Measurements from ENCODE around the gene RASGEF1C.
"Not testable (repeated sequence)": the region's sequence is repeated elsewhere in the genome, so short reads cannot be mapped to it uniquely, and the experiment has no call there.

RASGEF1C gene

DNA sequence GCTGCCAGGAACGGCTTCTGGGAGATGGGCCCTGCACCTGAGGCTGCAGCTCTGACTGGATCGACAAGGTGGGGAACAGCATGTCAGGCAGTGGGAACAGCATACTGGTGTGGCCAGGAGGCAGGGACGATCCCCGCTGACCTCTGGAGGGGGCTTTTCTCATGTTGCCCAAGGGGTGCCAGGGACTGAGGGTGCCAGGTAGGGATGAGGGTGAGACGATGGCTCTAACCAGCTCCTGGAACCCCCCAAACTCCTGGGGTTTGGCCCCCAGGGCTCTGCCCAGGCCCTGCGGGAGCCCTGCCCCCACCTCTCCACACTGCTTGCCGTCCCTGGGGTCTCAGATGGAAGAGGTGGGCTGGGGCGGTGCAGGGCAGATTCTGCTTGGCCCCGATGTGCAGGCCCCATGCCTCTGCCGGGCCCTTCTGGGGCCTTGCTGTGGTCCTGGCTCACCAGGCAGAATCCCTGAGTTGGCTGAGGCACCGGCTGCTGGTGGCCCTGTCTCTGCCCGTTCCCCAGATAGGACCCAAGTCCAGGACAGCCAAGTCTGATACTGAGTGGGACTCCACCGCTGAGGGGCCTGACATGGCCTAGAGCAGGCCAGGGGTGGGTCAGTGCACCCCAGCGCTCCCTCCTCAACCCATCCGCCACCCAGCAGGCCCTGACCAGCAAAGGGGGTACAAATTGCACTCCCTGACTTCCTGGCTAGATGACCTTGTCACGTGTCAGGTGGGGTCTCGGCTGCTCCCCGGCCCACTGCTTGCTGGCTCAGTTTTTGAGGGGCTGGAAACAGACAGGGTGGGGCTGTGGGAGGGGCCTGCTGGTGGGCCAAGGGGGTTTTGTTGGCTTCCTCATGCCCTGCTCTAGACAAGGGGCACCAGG lies 109.0 kb downstream of the RASGEF1C start:
- no peak for DNase-seq (ENCODE audit: low read depth)

DNA sequence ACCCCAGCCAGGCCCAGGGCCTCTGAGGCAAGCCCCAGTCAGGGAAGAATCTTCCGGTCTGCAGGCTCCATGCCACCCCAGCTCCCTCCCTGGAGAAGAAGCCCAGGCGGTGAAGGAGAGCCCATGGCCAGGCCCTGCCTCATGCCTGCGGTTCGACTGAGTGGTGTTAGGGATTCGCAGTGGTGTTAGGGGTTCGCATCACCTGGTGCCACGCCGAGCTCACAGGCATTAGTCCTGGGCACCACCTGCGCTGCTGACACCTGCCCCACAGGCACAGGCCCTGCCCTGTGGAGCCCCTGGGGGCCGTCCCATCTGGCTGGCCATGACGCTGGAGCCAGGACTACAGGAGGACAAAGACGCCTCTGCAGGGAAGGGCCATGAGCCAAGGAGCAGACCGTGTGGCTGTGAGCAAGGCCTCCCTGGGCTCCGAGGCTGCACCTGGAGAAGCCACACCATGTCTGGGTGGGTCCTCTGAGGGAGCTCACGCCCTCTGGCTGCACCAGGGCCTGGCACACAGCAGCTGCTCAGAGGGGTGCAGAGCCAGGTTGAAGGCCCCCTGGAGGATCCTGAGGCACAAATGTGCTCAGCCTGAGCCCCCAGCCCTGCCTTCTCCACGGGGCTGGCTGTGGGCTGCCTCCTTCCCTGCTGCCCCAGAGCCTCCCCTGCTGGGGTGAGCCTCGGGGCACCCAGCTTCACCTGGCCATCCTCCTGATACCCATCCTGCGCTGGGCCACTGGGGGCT lies 109.8 kb downstream of the RASGEF1C start:
- DNase-seq (ENCODE audit: low read depth) = no peak

DNA sequence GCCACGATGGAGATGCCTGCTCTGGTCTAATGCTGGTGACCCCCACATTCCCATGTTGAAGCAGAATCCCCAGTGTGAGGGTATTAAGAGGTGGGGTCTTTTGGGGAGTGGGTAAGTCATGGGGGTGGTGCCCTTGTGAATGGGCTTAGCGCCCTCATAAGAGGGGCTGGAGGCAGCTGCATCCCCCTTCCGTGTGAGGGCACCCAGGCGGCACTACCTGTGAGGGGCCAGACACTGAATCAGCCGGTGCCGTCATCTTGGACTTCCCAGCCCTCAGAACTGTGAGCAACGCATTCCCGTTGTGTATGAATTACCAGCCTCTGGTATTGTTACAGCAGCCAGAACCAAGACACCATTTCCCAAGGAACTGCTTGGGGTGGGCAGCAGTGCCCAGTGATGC lies 110.5 kb downstream of the RASGEF1C start:
- DNase-seq (ENCODE audit: low read depth) = no peak

DNA sequence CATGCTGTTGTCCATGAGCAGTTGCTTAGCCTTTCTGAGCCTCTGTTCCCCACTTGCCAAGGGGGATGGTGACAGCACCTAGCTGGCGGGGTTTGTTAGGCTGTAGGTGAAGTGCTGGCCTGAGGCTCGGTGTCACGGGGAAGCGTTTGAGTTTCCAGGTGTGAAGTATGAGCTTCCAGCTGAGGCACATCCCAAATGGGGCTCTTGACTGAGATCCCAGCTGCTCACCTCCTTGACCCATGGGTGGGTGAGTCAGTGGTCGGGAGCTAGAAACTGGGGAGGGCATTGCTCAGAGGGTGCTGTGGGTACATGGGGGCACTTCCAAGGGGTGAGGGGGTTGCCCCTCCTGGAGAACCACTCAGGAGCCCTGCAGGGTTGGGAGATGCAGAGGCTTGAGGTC lies 111.1 kb downstream of the RASGEF1C start:
- no peak for DNase-seq (ENCODE audit: low read depth)

DNA sequence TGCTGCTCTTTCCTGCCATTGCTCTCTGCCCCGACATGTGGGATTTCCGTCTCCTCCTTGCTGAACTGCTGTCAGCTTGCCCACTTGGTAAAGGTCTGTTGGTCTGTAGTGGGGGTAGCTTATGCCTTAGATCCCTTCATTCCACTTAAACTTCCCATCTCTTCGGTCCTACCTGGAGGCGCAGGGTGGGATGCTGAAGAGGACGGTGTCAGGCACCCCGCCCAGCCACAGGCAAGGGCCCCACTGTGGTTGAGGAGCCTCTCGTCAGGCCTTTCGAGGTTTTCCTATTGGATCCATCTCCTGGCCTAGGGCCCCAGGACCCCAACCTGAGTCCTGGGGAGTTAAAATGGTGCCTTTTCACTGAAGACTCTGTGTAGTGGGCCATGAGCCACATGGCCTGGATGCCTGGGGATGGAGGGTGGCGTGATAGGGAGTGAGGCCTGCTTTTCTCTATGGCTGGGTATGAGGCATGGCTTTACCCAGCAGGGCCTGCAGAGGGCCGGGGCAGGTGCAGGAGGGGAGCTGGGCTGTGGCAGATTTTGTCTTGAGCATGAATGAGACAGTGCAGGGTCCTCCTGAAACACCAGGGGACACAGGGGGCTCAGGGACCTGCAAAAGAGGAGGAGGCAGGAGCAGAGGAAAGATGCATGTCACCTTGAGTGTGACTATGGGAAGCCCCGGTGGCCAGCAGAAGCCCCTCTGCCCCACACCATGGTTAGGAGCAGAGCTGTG lies 111.7 kb downstream of the RASGEF1C start:
- DNase-seq (ENCODE audit: low read depth) = no peak

DNA sequence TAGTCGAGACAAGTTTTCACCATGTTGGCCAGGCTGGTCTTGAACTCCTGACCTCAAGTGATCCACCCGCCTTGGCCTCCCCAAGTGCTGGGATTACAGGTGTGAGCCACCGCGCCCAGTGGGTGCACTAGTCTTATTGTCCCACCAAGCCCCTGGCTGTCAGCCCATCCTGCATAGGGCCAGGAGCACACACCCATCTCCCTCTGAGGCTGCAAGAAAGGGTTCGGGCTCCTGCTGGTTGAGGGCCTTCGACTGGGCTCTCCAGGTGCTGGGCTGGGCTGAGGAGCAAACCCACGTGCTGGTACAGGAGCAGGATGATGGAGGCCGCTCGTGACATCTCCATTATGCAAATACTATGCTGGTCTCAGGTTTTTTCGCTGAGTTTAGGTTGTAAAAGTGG lies 112.4 kb downstream of the RASGEF1C start:
- no peak for DNase-seq (ENCODE audit: low read depth)

DNA sequence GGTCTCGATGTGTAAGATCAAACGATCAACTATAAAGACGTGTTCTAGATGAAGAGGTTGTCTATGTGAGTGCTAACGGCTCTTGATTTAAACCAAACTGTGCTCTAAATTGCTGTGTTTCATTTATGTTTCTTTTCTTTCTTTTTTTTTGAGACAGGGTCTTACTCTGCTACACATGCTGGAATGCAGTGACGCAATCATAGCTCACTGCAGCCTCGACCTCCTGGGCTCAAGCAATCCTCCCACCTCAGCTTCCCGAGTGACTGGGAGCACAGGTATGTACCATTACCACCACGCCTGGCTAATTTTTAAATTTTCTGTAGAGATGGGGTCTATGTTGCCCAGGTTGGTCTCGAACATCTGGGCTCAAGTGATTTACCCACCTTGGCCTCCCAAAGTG lies 113.5 kb downstream of the RASGEF1C start:
- no peak for DNase-seq (ENCODE audit: low read depth)

DNA sequence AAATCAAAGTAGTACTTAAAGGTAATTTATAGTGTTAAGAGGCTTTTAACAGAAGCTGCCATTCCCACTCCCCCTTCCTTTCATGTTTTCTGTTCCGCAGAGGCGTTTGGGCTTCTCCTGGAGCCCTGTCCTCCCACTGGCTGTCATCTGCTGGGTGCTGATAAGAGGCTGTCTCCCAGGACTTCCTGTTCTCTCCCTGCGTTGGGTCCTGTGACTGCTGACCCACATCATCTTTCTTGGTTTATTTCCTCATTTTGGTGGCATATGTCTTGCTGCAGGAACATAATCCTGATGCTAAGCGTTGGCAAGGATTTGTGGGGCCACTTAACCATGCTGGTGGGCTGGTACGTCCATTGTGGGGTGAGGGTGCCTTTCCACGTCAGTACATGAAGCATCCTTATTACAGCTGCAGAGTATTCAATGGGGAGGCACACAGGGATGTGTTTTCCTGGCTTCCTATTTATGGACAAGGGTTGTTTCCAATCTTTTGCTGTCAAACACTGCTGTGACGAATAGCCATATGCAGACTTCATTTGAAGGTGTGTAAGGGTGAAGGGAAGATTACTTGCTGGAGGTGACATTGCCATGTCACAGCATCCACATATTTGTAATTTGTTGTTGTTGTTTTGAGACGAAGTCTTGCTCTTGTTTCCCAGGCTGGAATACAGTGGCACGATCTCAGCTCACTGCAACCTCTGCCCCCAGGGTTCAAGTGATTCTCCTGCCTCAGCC lies 115.2 kb downstream of the RASGEF1C start:
- DNase-seq (ENCODE audit: low read depth) = no peak

DNA sequence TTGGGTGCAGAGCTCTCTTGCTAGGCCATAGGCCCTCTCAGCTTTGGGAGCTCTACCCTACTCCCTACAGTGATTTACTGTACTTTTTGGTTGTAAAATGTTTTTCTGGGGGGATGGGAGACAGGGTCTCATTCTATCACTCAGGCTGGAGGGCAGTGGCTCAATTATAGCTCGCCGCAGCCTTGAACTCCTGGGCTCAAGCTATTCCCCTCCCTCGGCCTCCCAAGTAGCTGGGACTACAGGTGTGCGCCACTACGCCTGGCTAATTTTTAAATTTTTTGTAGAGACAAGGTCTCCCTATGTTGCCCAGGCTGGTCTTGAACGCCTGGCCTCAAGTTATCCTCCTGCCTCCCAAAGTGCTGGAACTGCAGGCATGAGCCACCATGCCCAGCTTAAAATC lies 115.8 kb downstream of the RASGEF1C start:
- DNase-seq (ENCODE audit: low read depth) = no peak

DNA sequence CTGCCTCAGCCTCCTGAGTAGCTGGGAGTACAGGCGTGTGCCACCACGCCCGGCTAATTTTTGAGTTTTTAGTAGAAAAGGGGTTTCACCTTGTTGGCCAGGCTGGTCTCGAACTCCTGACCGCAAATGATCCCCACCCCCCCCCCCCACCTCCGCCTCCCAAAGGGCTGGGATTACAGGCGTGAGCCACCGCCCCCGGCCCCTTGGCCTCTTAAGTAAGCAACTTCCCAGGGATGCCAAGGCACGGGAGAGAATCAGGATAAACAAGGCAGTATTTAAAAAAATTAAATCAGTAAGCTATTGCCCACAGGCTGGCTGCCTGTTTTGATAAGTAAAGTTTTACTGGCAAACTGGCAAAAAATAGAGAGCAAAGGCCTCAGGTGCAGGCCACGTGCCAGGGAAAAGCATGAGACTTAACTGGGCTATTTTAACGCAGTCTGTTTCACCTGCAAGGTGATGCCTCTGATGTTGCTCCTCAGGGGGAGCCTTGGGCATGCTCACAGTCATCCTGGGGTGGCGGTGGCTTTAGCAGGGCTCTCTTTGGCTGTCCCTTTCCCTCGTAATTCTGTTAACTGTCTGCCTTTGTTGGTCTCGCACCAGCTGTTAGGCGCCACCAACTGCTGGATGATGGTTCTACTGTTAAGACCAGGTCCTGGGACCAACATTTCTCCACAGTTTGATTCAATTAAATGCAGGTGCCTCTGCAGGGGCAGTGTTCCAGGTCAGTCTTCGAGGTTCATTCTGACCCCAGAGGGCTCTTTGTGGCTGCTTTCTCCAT lies 118.1 kb downstream of the RASGEF1C start:
- no peak for DNase-seq (ENCODE audit: low read depth)

DNA sequence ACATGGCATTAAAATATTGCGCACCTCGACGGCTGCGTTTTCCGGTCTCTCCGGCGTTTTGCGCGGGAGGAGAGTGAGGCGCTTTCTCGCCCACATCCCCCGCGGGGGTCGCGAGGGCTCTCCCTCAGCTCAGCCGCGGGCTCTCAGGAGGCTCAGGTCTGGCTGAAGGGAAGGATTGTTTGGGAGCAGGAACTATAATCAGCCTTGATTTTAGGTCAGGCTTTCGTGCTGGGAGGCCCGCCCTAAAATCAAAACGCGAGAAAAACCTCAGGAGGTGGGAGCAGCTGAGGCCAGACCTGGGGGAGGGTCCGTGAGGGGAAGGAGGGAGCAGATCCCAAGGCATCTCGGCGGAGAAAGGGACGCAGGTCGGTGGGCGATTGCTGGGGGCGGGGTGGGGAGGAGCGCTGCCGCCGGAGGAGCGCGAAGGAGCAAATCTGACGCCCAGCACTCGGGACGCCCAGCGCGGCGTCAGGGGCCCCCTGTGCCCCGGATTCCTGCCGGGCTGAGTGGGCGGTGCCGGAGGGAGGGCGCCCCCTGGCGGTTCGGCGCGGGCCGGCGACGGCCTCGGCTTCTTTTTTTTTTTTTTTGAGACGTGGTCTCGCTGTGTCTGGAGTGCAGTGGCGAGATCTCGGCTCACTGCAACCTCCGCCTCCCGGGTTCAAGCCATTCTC lies 118.8 kb downstream of the RASGEF1C start:
- no peak for DNase-seq (ENCODE audit: low read depth)

DNA sequence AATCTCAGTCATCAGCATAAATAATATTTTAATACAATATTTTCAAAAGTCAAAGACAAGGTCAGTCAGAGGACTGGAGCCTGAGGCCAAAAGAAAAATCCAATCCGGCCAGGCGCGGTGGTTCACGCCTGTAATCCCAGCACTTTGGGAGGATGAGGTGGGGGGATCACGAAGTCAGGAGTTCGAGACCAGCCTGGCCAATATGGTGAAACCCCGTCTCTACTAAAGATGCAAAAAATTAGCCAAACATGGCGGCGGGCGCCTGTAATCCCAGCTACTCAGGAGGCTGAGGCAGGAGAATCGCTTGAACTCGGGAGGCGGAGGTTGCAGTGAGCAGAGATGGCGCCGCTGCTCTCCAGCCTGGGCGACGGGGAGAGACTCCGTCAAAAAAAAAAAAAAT lies 119.4 kb downstream of the RASGEF1C start:
- not testable (repeated sequence) for DNase-seq (ENCODE audit: low read depth)

DNA sequence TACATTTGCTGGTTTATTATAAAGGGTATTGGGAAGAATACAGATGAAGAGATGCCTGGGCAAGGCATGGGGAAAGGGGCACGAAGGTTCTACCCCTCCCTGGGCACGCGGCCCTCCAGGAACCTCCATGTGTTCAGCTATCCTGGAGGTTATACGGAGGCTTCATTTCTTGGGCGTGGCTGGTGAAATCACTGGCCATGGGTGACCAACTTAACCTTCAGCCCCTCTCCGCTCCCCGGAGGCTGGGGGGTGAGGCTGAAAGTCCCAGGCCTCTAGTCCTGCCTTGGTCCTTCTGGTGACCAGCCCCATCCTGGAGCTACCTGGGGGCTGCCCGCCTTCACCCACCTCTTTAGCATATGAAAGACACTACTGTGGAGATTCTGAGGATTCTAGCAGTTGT lies 120.5 kb downstream of the RASGEF1C start:
- DNase-seq (ENCODE audit: low read depth) = no peak

DNA sequence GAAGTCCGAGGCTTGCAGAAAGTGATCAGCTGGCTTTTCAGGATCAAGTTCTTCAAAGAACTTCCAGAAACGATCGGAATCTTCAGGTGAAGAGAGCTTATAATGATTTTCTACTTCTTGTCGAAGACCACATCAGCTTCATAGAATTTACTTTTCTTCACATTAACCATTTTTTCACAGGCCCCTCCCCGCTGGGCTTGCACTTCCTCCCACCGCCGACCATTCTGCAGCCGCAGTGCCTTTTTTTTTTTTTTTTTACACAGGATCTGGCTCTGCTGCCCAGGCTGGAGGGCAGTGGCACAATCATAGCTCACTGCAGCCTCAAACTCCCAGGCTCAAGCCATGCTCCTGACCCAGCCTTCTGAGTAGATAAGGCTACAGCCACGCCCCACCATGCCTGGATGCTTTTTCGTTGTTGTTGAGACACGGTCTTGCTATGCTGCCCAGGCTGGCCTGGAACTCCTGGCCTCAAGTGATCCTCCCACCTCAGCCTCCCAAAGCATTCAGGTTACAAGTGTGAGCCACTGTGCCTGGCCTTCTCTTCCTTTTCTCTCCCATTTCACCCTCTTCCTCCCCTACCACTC lies 122.1 kb downstream of the RASGEF1C start:
- no peak for DNase-seq (ENCODE audit: low read depth)

DNA sequence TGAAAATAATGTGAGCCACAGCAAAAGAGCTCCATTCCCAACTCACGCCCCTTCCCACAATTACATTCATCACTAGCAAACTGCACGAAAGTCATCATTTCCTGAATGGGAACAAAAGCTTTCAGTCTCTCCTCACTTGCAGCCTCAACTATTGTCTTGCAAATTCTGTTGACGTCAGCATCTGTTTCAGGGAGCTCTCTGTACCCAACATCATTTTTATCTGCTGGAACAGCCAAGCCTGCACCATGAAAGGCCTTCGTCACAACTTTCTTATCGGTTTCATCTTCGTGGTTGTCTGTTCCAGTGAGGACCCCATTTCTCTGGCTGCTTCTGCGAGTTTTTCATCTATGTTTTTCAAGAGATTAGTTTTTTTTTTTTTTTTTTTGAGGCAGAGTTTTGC lies 123.2 kb downstream of the RASGEF1C start:
- DNase-seq (ENCODE audit: low read depth) = no peak

DNA sequence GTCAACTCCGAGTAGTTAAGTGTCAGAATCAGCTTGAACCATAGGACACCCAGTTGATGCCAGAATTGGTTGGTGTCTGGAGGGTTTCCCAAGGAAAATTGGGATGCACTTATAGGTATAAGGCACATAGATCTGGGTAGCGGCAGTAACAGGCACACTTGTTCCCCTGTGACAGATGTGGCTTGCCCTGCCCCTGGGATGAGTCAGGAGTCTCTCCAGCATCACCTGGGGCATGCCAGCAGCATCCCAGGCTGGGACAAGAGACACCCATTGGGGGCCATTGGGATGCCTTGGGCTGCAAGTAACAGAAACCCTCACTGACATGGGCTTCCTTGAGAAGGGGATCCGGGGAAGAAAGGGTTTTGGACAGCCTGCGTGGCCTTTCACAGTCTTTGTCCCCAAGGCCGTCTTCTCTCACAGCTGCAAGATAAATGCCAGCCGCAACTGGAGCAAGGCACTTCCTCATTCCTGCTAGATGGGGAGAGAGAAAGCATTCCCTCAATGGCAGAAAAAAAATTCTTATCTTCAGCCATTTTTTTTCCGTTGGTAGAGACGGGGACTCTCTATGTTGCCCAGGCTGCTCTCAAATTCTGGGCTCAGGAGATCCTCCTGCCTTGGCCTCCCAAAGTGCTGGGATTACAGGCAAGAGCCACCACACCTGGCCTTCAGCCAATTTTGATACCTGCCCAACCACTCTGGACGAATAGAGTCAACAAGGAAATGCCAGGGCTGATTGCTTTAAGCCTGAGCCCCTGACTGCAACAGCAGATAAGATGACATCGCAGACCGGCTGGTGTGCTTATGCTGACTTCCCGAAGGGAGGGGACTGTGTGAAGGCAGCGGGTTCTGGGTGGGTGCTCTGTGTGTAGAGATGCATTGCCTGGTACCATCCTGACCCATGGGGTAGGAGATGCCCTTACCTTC lies 124.1 kb downstream of the RASGEF1C start:
- no peak for DNase-seq (ENCODE audit: low read depth)

DNA sequence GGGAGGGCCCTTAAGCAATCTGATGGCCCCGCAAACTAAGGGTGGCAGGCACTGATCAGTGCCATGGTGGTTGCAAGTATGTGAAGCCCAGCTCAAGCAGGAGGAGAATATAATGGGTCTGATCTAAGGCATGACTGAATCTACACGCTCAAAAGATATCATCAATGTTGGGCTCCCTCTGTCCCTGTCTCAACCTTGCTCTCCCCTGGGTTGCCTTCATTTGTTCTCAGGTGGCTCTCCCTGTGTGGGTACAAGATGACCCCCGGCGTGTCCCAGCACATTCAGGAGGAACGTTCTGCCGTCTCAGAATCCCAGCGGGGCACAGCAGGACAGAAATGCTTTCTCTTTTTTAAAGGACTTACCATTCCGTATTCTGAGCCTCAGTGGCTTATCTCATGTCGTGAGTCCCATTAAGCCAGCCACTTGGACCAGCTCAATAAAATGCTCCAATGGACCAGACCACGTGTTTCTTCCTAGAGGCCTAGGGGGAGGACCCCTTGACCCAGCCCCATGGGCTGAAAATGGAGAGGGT lies 125.4 kb downstream of the RASGEF1C start:
- no peak for DNase-seq (ENCODE audit: low read depth)

DNA sequence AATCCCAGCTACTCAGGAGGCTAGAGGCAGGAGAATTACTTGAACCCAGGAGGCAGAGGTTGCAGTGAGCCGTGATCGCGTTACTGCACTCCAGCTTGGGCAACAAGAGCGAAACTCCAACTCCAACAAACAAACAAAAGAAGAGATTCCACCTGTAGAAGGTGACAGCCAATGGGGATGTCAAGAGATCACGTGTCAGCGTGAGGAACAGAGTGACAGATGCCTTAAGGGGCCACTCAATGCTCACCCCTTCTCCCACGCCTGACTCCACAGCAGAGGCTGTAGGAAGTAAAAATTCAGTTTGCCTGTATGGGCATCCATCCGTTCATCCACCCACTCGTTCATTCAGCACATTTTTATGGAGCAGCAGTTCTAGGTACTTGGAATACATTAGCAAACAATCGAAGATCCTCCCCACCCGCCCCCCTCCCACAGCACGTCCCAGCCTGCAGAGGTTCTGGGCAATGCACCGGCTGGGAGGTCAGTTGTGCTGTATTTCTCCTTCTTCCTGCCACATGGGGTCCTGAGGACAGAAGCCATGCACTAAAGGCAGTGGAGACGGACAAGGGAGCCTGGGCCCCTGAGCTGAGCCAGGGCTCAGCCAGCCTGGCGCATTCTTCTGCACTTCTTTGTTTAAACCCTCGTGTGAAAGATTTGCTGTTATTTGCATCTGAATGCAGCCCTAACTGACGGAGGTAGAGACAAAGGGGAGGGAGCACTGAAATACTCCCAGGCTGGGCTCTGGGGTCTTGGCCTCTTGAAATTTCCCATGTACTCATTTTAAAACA lies 126.2 kb downstream of the RASGEF1C start:
- no peak for DNase-seq (ENCODE audit: low read depth)

Data from GM04503 (cell line).